A549 treated with GW870086 at 1 μM for 4 hours (cell line): Measurements from ENCODE around the gene CCDC160. TPM values are rescaled to one million over a fixed set of nuclear protein-coding genes. Genes with fewer than 3 reads are reported as not detected.

Experiments
- total RNA-seq: library from RNA; stranded (reverse); fragments of 200-300 nt; extraction: Qiagen RNA extraction; gene quantifications from 5 replicates; pipeline ENCODE4 v1.2.3, GENCODE V29; 2022; ENCODE audit warnings: low read depth

The CCDC160 gene
- total RNA-seq = 0.12 TPM in 1 of 5 replicates, not detected in the others

GRCh38 chrX:134236626-134237614 lies at the start of gene CCDC160:
Gene CCDC160 (plus strand): TSS chrX:134237182. CDS start chrX:134244801, 7,619 bp downstream.

Other genes starting within 250 kb of the CCDC160 start
- 8.6 to 15.9 TPM (median 13.7 TPM) in 5 replicates for gene PHF6, start 136.1 kb downstream of the CCDC160 start, total RNA-seq
- 95.6 to 116 TPM (median 109 TPM) in 5 replicates for gene HPRT1, start 223.0 kb downstream of the CCDC160 start, total RNA-seq